ENCODE data around the gene MAP3K5.

GRCh38 chr6:136732889-136733288, 59.4 kb downstream of the MAP3K5 start:
- TF ChIP-seq CTCF (IDR thresholded peaks at IDR 0.05) (no peak), POLR2A (IDR thresholded peaks at IDR 0.05) (no peak), POLR2AphosphoS5 (IDR thresholded peaks at IDR 0.05) (no peak)
